GM12878 (cell line): ENCODE data around the gene ISLR. TPM values are rescaled to one million over a fixed set of nuclear protein-coding genes. Genes with fewer than 3 reads are reported as not detected.

Experiments
- ATAC-seq: fragments of 200-7000 bp; cut with Tn5 transposase; 3 replicates; pipeline ENCODE4 v1.9.1; 2020; ENCODE audit warnings: mild to moderate bottlenecking, moderate library complexity
- BruUV-seq: library from RNA; stranded (reverse); fragments of 400-500 nt; replicated peaks from 2 replicates; lab custom pipeline; 2021; lab: Mats Ljungman, UMichigan
- CTCF ChIA-PET: fragments of 300-600 bp; sonication (Branson Sonifier 250); formaldehyde crosslinking; extraction: SDS; loops from one replicate; lab custom pipeline; 2021; ENCODE audit warnings: inconsistent platforms; lab: Yijun Ruan, JAX
- POLR2A ChIA-PET: fragments of 350-600 bp; formaldehyde crosslinking; extraction: SDS; loops from one replicate; lab custom pipeline; 2021; ENCODE audit warnings: inconsistent platforms; lab: Charles Lee
- RAD21 ChIA-PET: fragments of 300-600 bp; sonication (Branson Sonifier 250); formaldehyde crosslinking; loops from one replicate; lab custom pipeline; 2023; ENCODE audit warnings: antibody characterized with exemption; ENCODE audit not compliant: unreplicated experiment; lab: Charles Lee
- SMC1A ChIA-PET: fragments of 300-600 bp; sonication (Branson Sonifier 250); formaldehyde crosslinking; loops from one replicate; lab custom pipeline; 2023; ENCODE audit not compliant: unreplicated experiment, uncharacterized antibody; lab: Charles Lee
- DNase-seq: peaks from one replicate; pipeline ENCODE4 v3.0.0-alpha.2; 2011; ENCODE audit warnings: low read depth, low spot score
- FAIRE-seq: peaks from 3 replicates; lab custom pipeline; 2011; peaks lifted over from hg19 to GRCh38; lab: Jason Lieb, UNC
- H2AFZ ChIP-seq: 2 replicates; pipeline ENCODE4 v1.6.0; 2011; ENCODE audit warnings: low read depth, low read length, control low read depth; ENCODE audit not compliant: control insufficient read depth
- H3K27ac ChIP-seq: 2 replicates; pipeline ENCODE4 v1.5.1; 2011; ENCODE audit warnings: control low read depth; ENCODE audit not compliant: control insufficient read depth, insufficient read depth
- H3K27me3 ChIP-seq, 2 experiments: replicated peaks in 1 of 2; 2 replicates each; pipeline versions ENCODE4 v1.6.0 to v1.6.1; 2011; ENCODE audit warnings: low read length in 1 of 2; ENCODE audit not compliant: control insufficient read depth in 2 of 2, insufficient read depth in 2 of 2
- H3K36me3 ChIP-seq, 2 experiments: 2 replicates each; pipeline ENCODE4 v1.5.1; 2011; ENCODE audit warnings: low read length in 1 of 2; ENCODE audit not compliant: control insufficient read depth in 2 of 2, insufficient read depth in 2 of 2
- H3K4me1 ChIP-seq: 2 replicates; pipeline ENCODE4 v1.6.1; 2011; ENCODE audit warnings: mild to moderate bottlenecking, low read length, moderate library complexity, mixed read lengths; ENCODE audit not compliant: control insufficient read depth, insufficient read depth
- H3K4me2 ChIP-seq: 2 replicates; pipeline ENCODE4 v1.6.0; 2011; ENCODE audit warnings: control low read depth; ENCODE audit not compliant: control insufficient read depth, insufficient read depth
- H3K4me3 ChIP-seq: fragments of 200-600 bp; sonication (generic); 2 replicates; pipeline ENCODE4 v1.5.1; 2016
- H3K79me2 ChIP-seq: 2 replicates; pipeline ENCODE4 v1.6.0; 2011; ENCODE audit warnings: low read length; ENCODE audit not compliant: control insufficient read depth, insufficient read depth
- H3K9ac ChIP-seq: 2 replicates; pipeline ENCODE4 v1.8.0; 2011; ENCODE audit warnings: low read length, control low read depth, mixed read lengths; ENCODE audit not compliant: control insufficient read depth, insufficient read depth
- H3K9me3 ChIP-seq: replicated peaks from 3 replicates; pipeline ENCODE4 v1.5.1; 2011; ENCODE audit warnings: mild to moderate bottlenecking, low read length; ENCODE audit not compliant: control insufficient read depth, insufficient read depth
- H4K20me1 ChIP-seq: 2 replicates; pipeline ENCODE4 v1.6.0; 2011; ENCODE audit not compliant: control insufficient read depth, insufficient read depth
- CTCF ChIP-seq, 3 experiments: IDR thresholded peaks in 2 of 3; conservative IDR thresholded peaks in 1 of 3; 2 replicates each; pipeline ENCODE4 v1.5.1; 2011; ENCODE audit warnings: low read depth in 3 of 3, low read length in 3 of 3, mild to moderate bottlenecking in 3 of 3, control low read depth in 2 of 3, moderate library complexity in 2 of 3, inconsistent platforms in 1 of 3, mixed read lengths in 1 of 3; ENCODE audit not compliant: control insufficient read depth in 2 of 3, insufficient read depth in 1 of 3; ENCODE audit errors: extremely low read depth in 1 of 3
- GABPA ChIP-seq: IDR thresholded peaks from 2 replicates; pipeline ENCODE4 v1.6.1; 2014; ENCODE audit warnings: antibody characterized with exemption, low read depth, mild to moderate bottlenecking, inconsistent platforms
- JUNB ChIP-seq: IDR thresholded peaks from 2 replicates; pipeline ENCODE4 v1.6.1; 2016; ENCODE audit warnings: antibody characterized with exemption, mild to moderate bottlenecking
- MEF2B ChIP-seq: fragments of 450-650 bp; IDR thresholded peaks from 2 replicates; pipeline ENCODE4 v1.6.1; 2018; ENCODE audit warnings: mild to moderate bottlenecking, moderate library complexity; ENCODE audit not compliant: partially characterized antibody, poor library complexity, severe bottlenecking
- RAD21 ChIP-seq: IDR thresholded peaks from 2 replicates; pipeline ENCODE4 v1.6.1; 2011; ENCODE audit warnings: mild to moderate bottlenecking, low read depth, low read length, moderate library complexity; ENCODE audit not compliant: insufficient read depth
- SMC3 ChIP-seq: IDR thresholded peaks from 2 replicates; pipeline ENCODE4 v1.6.1; 2011; ENCODE audit warnings: low read length, improper control_type of control experiment, borderline replicate concordance
- WGBS: methylation state at CpG from one replicate; pipeline ENCODE4 v1.1.6; 2016; ENCODE audit warnings: low lambda C conversion rate; ENCODE audit not compliant: insufficient replicate concordance, insufficient coverage; ENCODE audit errors: missing lambda C conversion rate; 5-methylcytosine and 5-hydroxymethylcytosine counted together
- in situ Hi-C: fragments of 300-500 bp; cut with MboI; formaldehyde crosslinking; loops from 9 replicates; pipeline ENCODE4 v1.14.3; 2018; ENCODE audit warnings: mixed read lengths
- intact Hi-C: fragments of 100-400 bp; cut with micrococcal nuclease; formaldehyde crosslinking; loops from one replicate; pipeline ENCODE4 v1.14.2; 2022; ENCODE audit not compliant: unreplicated experiment
- polyA plus RNA-seq, 11 experiments: library from polyadenylated mRNA; depleted of rRNA in 4 of 11; unstranded in 6 of 11; stranded (reverse) in 5 of 11; fragments of >200 nt; fragmentation: Nextera tagmentation in 4 of 11; fragmentation: Illumina TruSeq in 1 of 11; extraction: Ambion mirVana in 4 of 11; extraction: Trizol in 1 of 11; gene quantifications; 1 replicate in 1 of 11; 2 replicates in 10 of 11; pipeline versions ENCODE4 v1.2.1 to v1.2.3, GENCODE V29; 2011 to 2016; ENCODE audit warnings: inconsistent platforms in 2 of 11, missing spikeins in 2 of 11, low read depth in 1 of 11
- total RNA-seq, 4 experiments: library from RNA; depleted of rRNA in 3 of 4; stranded (reverse); fragments of >200 nt in 3 of 4; fragmentation: Illumina TruSeq in 1 of 4; extraction: Trizol in 1 of 4; gene quantifications; 2 replicates each; pipeline versions ENCODE4 v1.2.1 to v1.2.3, GENCODE V29; 2013 to 2021

Gene ISLR
- total and polyA plus RNA-seq, 10 of the 15 experiments (the other 5 are each of a cell fraction or from before 2014, with no cell fraction given): 0.03 to 1.8 (median 0.54) TPM

- H3K36me3 ChIP-seq: no peaks in the 10 kb centered on the region
- ATAC-seq: peak; percentile 79
- TF ChIP-seq SMC3 (peak; percentile 38; the same call in 1 of the 2 replicates), RAD21 (peak; percentile 50), MEF2B (no peak), CTCF (IDR thresholded peaks at IDR 0.05 in 2 of 3, conservative IDR thresholded peaks at IDR 0.05 in 1 of 3; ENCODE audit: control insufficient read depth in 2 of 3, extremely low read depth in 1 of 3, insufficient read depth in 1 of 3, low read depth in 3 of 3, low read length in 3 of 3) (peak in 2 of 3 experiments; percentile 19 to 28; a peak in 1 of 6 replicates), JUNB (no peak), GABPA (no peak)
- DNase-seq: no peak
- no peaks in the 10 kb centered on the region for H3K79me2 ChIP-seq
- H3K9ac ChIP-seq: no peak overlapping the region
- intact Hi-C loops (no loop called here), in situ Hi-C loops (no loop called here)
- H3K4me3 ChIP-seq: no peak overlapping the region
- no peak overlapping the region for H3K4me2 ChIP-seq
- H3K27me3 ChIP-seq: no peaks in the 10 kb centered on the region
- no peaks in the 10 kb centered on the region for H3K4me1 ChIP-seq
- CTCF ChIA-PET: interaction anchor here (1.1 kb wide), 1 partner anchor 163 kb away, joined by 5 read pairs; no protein-coding TSS in a partner anchor
- H4K20me1 ChIP-seq: no peaks in the 10 kb centered on the region
- BruUV-seq: no TSS peak
- POLR2A ChIA-PET: no interaction called here
- SMC1A ChIA-PET: no interaction called here
- H2AFZ ChIP-seq: peak overlapping the region; percentile 11; the same call in 1 of the 2 replicates
- WGBS: 43% methylated on average over 6 of the region's 6 CpGs
- peak; percentile 85 for FAIRE-seq
- RAD21 ChIA-PET: no interaction called here
- no peak overlapping the region for H3K27ac ChIP-seq
- H3K9me3 ChIP-seq: no peaks in the 10 kb centered on the region; the same call in 2 of the 3 replicates
Observed at GRCh38 chr15:74144153-74144775, 29.2 kb upstream of the ISLR start.
